T-helper 2 cell treated with Interferon-gamma antibody and Interleukin-4, amounts not matched to agents 5 μg/mL and 100 μg/mL, for 36 hours (primary cell): ENCODE data around the gene PAX5.

Experiments used
- DNase-seq: peaks from one replicate; pipeline ENCODE4 v3.0.0; 2021; ENCODE audit warnings: low spot score
- H3K27ac Mint-ChIP-seq: one replicate; pipeline ENCODE4 v1.8.0; 2021; ENCODE audit warnings: mild to moderate bottlenecking, mixed read lengths
- H3K27me3 Mint-ChIP-seq: one replicate; pipeline ENCODE4 v1.8.0; 2021; ENCODE audit warnings: low read depth, mixed read lengths
- H3K36me3 Mint-ChIP-seq: one replicate; pipeline ENCODE4 v1.8.0; 2021; ENCODE audit warnings: low read depth, mixed read lengths
- H3K4me1 Mint-ChIP-seq: one replicate; pipeline ENCODE4 v1.8.0; 2021; ENCODE audit warnings: low read depth, mixed read lengths
- H3K4me3 Mint-ChIP-seq: one replicate; pipeline ENCODE4 v1.8.0; 2022; ENCODE audit warnings: mild to moderate bottlenecking, moderate library complexity, mixed read lengths
- H3K9me3 Mint-ChIP-seq: one replicate; pipeline ENCODE4 v1.8.0; 2021; ENCODE audit warnings: mixed read lengths

PAX5 gene

GRCh38 chr9:36974731-36975130 is 59.3 kb downstream of the PAX5 start:
- no peaks in the 10 kb centered on the region for H3K4me1 Mint-ChIP-seq

DNA sequence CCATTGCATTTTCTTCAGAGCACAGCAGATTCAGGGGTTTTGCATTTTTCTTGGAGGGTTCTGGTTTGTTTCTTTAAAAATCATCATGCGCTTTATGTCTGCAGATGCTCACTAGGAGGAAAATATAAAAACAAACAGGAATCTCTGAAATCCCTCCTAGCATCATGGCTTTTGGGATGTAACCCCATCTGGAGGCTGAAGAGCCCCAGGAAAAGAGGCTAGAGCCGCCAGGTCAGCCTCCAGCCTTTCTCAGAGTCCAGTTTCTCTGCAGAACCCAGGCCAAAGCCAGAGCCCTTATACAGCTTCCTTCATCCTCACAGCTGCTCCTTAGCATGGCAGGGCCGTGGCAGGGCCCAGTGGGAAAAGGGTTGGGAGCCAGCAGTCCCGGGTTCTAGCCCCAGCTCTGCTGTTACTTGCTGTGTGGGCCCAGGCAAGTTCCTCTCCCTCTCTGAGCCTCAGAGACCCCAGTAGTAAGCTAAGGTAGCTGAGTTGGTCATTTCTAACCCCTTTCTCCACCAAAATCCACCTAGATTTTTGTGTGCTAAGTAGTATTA is 62.1 kb downstream of the PAX5 start:
- no peak for DNase-seq
- Mint-ChIP-seq H3K36me3 (no peaks in the 10 kb centered on the region), H3K4me3 (no peak overlapping the region)

More at GRCh38 chr9:36974731-36975130, 59.3 kb downstream of the PAX5 start:
- H3K9me3 Mint-ChIP-seq = no peaks in the 10 kb centered on the region
- no peak for DNase-seq
- no peak overlapping the region for H3K27ac Mint-ChIP-seq
- peaks cover 3% of the 10 kb centered on the region for H3K27me3 Mint-ChIP-seq
- H3K4me3 Mint-ChIP-seq = no peak overlapping the region
- H3K36me3 Mint-ChIP-seq = no peaks in the 10 kb centered on the region

GRCh38 chr9:36970007-36970888 is 63.8 kb downstream of the PAX5 start:
- Mint-ChIP-seq H3K4me3 (no peak overlapping the region), H3K27me3 (peaks cover 3% of the 10 kb centered on the region), H3K9me3 (no peaks in the 10 kb centered on the region), H3K27ac (no peak overlapping the region), H3K4me1 (no peaks in the 10 kb centered on the region), H3K36me3 (no peaks in the 10 kb centered on the region)
- DNase-seq = no peak

More for the DNA sequence above, 62.1 kb downstream of the PAX5 start:
- H3K9me3 Mint-ChIP-seq = no peaks in the 10 kb centered on the region
- no peaks in the 10 kb centered on the region for H3K4me1 Mint-ChIP-seq
- no peak overlapping the region for H3K27ac Mint-ChIP-seq
- peaks cover 3% of the 10 kb centered on the region for H3K27me3 Mint-ChIP-seq

DNA sequence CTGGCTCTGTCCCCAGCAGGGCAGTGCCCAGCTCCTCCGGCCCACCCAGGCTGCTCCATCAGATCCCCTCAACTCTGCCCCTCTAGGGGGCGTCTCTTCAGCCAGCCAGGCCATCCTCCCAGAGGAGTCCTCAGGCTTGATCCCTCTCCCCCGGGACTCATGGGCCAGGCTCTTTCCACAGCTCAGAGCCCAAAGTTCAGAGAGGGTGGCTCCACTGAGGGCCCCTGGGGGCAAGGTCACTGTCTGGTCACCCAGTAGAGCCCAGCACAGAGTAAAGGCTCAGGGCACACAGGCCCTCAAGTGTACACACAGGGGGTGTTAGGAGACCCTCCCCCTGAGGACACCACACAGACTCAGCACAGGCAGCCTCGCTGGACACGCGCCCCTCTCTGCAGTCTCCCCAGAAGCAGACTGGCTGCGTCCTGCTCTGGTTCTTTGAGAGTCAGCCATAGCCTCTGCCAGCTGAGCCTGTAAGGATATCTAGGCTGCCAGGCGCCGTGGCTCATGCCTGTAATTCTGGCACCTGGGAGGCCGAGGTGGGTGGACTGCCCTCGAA is 64.8 kb downstream of the PAX5 start:
- no peaks in the 10 kb centered on the region for H3K9me3 Mint-ChIP-seq
- H3K36me3 Mint-ChIP-seq = no peaks in the 10 kb centered on the region
- H3K27me3 Mint-ChIP-seq = peaks cover 3% of the 10 kb centered on the region
- no peak overlapping the region for H3K27ac Mint-ChIP-seq
- no peak overlapping the region for H3K4me3 Mint-ChIP-seq
- DNase-seq = no peak
- H3K4me1 Mint-ChIP-seq = no peaks in the 10 kb centered on the region

- DNase-seq = no peak
- no peak overlapping the region for H3K4me3 Mint-ChIP-seq
- H3K27ac Mint-ChIP-seq = no peak overlapping the region
- H3K4me1 Mint-ChIP-seq = no peaks in the 10 kb centered on the region
- no peaks in the 10 kb centered on the region for H3K9me3 Mint-ChIP-seq
- H3K27me3 Mint-ChIP-seq = peaks cover 3% of the 10 kb centered on the region
- no peaks in the 10 kb centered on the region for H3K36me3 Mint-ChIP-seq
These were observed 65.4 kb downstream of the PAX5 start for GRCh38 chr9:36968574-36969215.

DNA sequence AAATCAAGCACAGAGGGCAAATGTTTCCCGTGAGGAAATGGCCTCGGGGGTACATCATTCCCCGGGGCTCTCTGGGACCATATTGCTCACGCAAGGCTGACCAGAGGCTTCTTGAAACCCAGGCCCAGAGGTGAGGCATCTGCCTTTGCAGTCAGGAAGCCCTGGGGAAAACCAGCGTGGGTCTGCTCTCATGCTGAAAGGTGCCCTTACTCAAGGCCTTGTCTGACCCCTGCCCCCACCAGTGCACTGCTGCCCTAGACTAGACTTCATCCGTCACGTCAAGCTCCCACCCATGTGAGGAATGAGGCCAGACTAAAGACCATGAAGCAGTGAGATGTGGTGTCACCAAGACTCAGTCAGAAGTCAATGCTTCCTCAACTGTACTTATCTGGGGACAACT is 66.1 kb downstream of the PAX5 start:
- H3K9me3 Mint-ChIP-seq = no peaks in the 10 kb centered on the region
- no peaks in the 10 kb centered on the region for H3K4me1 Mint-ChIP-seq
- H3K4me3 Mint-ChIP-seq = no peak overlapping the region
- H3K27me3 Mint-ChIP-seq = peaks cover 3% of the 10 kb centered on the region
- DNase-seq = no peak
- no peaks in the 10 kb centered on the region for H3K36me3 Mint-ChIP-seq
- H3K27ac Mint-ChIP-seq = no peak overlapping the region

DNA sequence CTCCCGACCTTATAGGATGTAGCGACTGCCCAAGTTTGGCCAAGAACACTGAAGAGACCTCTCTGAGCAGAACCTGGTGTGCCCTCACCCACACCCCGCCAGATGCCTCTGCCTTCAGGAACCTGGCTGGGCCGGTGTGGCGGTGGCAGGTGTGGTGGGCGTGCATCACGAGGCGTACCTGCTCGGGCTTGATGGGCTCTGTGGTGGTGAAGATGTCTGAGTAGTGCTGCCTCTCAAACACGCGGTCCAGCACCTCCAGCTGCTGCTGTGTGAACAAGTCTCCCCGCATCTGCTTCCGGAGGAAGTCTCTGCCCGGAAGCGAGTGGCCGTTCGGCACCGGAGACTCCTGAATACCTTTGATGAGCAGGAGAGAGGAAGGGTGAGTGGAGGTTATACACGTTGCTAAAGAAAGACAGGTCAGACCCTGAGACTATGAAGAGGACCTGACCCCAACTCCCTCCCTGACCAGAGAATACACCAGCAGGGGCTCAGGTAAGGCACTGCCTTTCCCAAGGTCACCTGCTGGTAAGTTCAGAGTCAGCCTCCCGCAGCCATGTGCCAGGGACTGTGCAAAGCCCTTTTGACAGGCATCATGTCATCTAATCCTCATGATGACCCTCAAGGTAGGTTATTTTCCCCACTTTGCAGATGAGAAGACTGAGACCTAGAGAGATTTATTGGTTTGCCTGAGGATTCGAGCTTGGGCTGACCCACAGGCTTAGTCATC is 67.5 kb downstream of the PAX5 start:
- H3K4me3 Mint-ChIP-seq = no peak overlapping the region
- no peak overlapping the region for H3K27ac Mint-ChIP-seq
- H3K4me1 Mint-ChIP-seq = no peaks in the 10 kb centered on the region
- H3K36me3 Mint-ChIP-seq = no peaks in the 10 kb centered on the region
- H3K27me3 Mint-ChIP-seq = peaks cover 3% of the 10 kb centered on the region
- no peak for DNase-seq
- H3K9me3 Mint-ChIP-seq = no peaks in the 10 kb centered on the region

GRCh38 chr9:36964791-36965190 is 69.3 kb downstream of the PAX5 start:
- H3K4me1 Mint-ChIP-seq = no peaks in the 10 kb centered on the region
- no peaks in the 10 kb centered on the region for H3K36me3 Mint-ChIP-seq
- DNase-seq = no peak
- no peaks in the 10 kb centered on the region for H3K9me3 Mint-ChIP-seq
- H3K27me3 Mint-ChIP-seq = no peaks in the 10 kb centered on the region
- H3K27ac Mint-ChIP-seq = no peak overlapping the region
- no peak overlapping the region for H3K4me3 Mint-ChIP-seq

DNA sequence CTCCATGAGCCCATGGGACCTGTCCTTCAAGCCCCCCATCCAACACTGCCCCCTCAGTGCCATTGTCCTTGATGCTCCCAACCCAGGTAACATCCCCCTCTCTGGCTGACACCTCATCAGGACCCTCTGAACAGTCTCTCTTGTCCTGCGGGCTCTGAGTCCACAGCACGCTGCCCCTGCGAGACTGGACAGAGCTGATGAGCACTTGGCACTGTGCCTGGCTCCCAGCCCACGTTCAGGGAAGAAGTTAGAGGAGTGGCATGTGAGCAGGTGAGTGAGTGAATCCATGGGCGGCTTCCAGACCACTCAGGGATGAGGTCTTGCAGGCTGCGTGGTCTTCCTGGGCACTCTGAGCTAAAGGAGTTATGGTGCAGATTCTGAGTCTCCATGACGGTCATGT is 70.7 kb downstream of the PAX5 start:
- Mint-ChIP-seq H3K9me3 (no peaks in the 10 kb centered on the region), H3K27me3 (peaks cover 2% of the 10 kb centered on the region), H3K4me1 (no peaks in the 10 kb centered on the region), H3K4me3 (no peak overlapping the region), H3K36me3 (no peaks in the 10 kb centered on the region), H3K27ac (no peak overlapping the region)
- DNase-seq = no peak

- no peaks in the 10 kb centered on the region for H3K4me1 Mint-ChIP-seq
- no peaks in the 10 kb centered on the region for H3K9me3 Mint-ChIP-seq
- peaks cover 4% of the 10 kb centered on the region for H3K27me3 Mint-ChIP-seq
- no peak for DNase-seq
- H3K36me3 Mint-ChIP-seq = no peaks in the 10 kb centered on the region
- H3K4me3 Mint-ChIP-seq = no peak overlapping the region
- no peak overlapping the region for H3K27ac Mint-ChIP-seq
These were observed 71.4 kb downstream of the PAX5 start for GRCh38 chr9:36962691-36963090.

GRCh38 chr9:36961561-36962325 is 72.3 kb downstream of the PAX5 start:
- no peaks in the 10 kb centered on the region for H3K36me3 Mint-ChIP-seq
- no peak overlapping the region for H3K27ac Mint-ChIP-seq
- no peak overlapping the region for H3K4me3 Mint-ChIP-seq
- peaks cover 10% of the 10 kb centered on the region for H3K27me3 Mint-ChIP-seq
- no peaks in the 10 kb centered on the region for H3K4me1 Mint-ChIP-seq
- no peak for DNase-seq
- H3K9me3 Mint-ChIP-seq = no peaks in the 10 kb centered on the region

- Mint-ChIP-seq H3K9me3 (no peaks in the 10 kb centered on the region), H3K4me3 (no peak overlapping the region), H3K4me1 (no peaks in the 10 kb centered on the region), H3K36me3 (no peaks in the 10 kb centered on the region), H3K27me3 (peaks cover 15% of the 10 kb centered on the region), H3K27ac (no peak overlapping the region)
- no peak for DNase-seq
These were observed 73.0 kb downstream of the PAX5 start for GRCh38 chr9:36961051-36961450.

DNA sequence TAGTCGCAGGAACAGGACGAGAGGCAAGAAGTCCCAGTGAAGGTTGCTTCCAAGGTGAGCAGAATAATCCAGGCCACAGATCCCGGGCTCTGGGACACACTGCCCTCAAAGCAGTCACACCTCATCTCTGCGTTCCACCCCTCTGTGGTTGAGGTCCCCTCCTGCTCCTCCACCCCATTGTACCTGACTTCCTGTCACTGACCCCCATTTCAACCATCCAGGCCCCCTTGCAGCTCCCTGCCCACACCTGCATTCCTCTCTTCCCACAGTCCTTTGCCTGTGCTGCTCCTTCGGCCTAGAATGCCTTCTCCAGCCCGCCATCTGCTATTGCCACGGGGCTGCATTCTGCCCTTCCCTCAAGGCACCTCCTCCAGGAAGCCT is 73.5 kb downstream of the PAX5 start:
- Mint-ChIP-seq H3K27me3 (peaks cover 15% of the 10 kb centered on the region), H3K4me3 (no peak overlapping the region)

More for the DNA sequence above, 73.5 kb downstream of the PAX5 start:
- H3K9me3 Mint-ChIP-seq = no peaks in the 10 kb centered on the region
- H3K4me1 Mint-ChIP-seq = no peaks in the 10 kb centered on the region
- no peaks in the 10 kb centered on the region for H3K36me3 Mint-ChIP-seq
- H3K27ac Mint-ChIP-seq = no peak overlapping the region
- DNase-seq = no peak
